OCI-LY7 (cell line): ENCODE measurements around the gene PTHLH. TPM values are rescaled to one million over a fixed set of nuclear protein-coding genes. Genes with fewer than 3 reads are reported as not detected.

ENCODE experiments used
- BruUV-seq: library from RNA; stranded (reverse); fragments of 400-500 nt; replicated peaks from 2 replicates; lab custom pipeline; 2021; lab: Mats Ljungman, UMichigan
- CTCF ChIA-PET: fragments of 300-600 bp; sonication (Branson Sonifier 250); formaldehyde crosslinking; loops from one replicate; lab custom pipeline; 2022; ENCODE audit warnings: antibody characterized with exemption; ENCODE audit not compliant: unreplicated experiment; lab: Charles Lee
- POLR2A ChIA-PET: fragments of 300-600 bp; sonication (Branson Sonifier 250); formaldehyde crosslinking; loops from one replicate; lab custom pipeline; 2022; ENCODE audit warnings: antibody characterized with exemption; lab: Charles Lee
- DNase-seq: peaks from one replicate; pipeline ENCODE4 v3.0.0-alpha.2; 2015; ENCODE audit warnings: low spot score
- H2AFZ ChIP-seq: fragments of 200-600 bp; sonication (generic), shearing (Covaris generic); 2 replicates; pipeline ENCODE4 v1.6.1; 2014; ENCODE audit warnings: mild to moderate bottlenecking, antibody characterized with exemption, low read length, moderate library complexity
- H3K27ac ChIP-seq: fragments of 200-600 bp; sonication (generic); 2 replicates; pipeline ENCODE4 v1.5.1; 2014; ENCODE audit warnings: mixed run types, low read depth, mild to moderate bottlenecking, moderate library complexity, low read length, inconsistent platforms; ENCODE audit not compliant: poor library complexity, severe bottlenecking
- H3K36me3 ChIP-seq: fragments of 200-600 bp; sonication (generic); 2 replicates; pipeline ENCODE4 v1.6.1; 2014; ENCODE audit warnings: mild to moderate bottlenecking, antibody characterized with exemption, low read length, moderate library complexity, mixed read lengths; ENCODE audit not compliant: insufficient read depth
- H3K4me1 ChIP-seq: fragments of 200-600 bp; sonication (generic); 2 replicates; pipeline ENCODE4 v1.5.1; 2014; ENCODE audit warnings: mild to moderate bottlenecking, low read length; ENCODE audit not compliant: insufficient read depth, poor library complexity, severe bottlenecking
- H3K4me2 ChIP-seq: fragments of 200-600 bp; sonication (generic); 2 replicates; pipeline ENCODE4 v1.6.1; 2014; ENCODE audit warnings: mild to moderate bottlenecking, low read length
- H3K4me3 ChIP-seq: fragments of 200-600 bp; sonication (generic); 2 replicates; pipeline ENCODE4 v1.5.1; 2014; ENCODE audit warnings: mild to moderate bottlenecking, low read depth, low read length; ENCODE audit not compliant: poor library complexity, severe bottlenecking
- H3K79me2 ChIP-seq: fragments of 200-600 bp; sonication (generic); 2 replicates; pipeline ENCODE4 v1.6.1; 2016; ENCODE audit warnings: low read depth, mild to moderate bottlenecking, low read length, moderate library complexity, mixed read lengths; ENCODE audit not compliant: insufficient read depth
- H3K9me2 ChIP-seq: fragments of 200-600 bp; sonication (generic); 2 replicates; pipeline ENCODE4 v1.6.1; 2016; ENCODE audit warnings: mild to moderate bottlenecking, low read length, mixed read lengths; ENCODE audit not compliant: insufficient read depth
- H3K9me3 ChIP-seq: fragments of 200-600 bp; sonication (generic); 2 replicates; pipeline ENCODE4 v1.6.1; 2014; ENCODE audit warnings: mild to moderate bottlenecking, mixed run types, low read length, mixed read lengths
- H4K20me1 ChIP-seq: fragments of 200-600 bp; sonication (generic); 2 replicates; pipeline ENCODE4 v1.6.1; 2014; ENCODE audit warnings: mild to moderate bottlenecking, antibody characterized with exemption, low read length, moderate library complexity, mixed read lengths; ENCODE audit not compliant: insufficient read depth
- CTCF ChIP-seq: fragments of 200-600 bp; sonication (generic); conservative IDR thresholded peaks from 2 replicates; pipeline ENCODE4 v1.5.1; 2014; ENCODE audit warnings: mild to moderate bottlenecking, antibody characterized with exemption, low read length, moderate library complexity, mixed read lengths
- EZH2phosphoT487 ChIP-seq: fragments of 200-600 bp; sonication (generic); IDR thresholded peaks from 2 replicates; pipeline ENCODE4 v1.6.1; 2018; ENCODE audit warnings: low read depth, borderline replicate concordance, mild to moderate bottlenecking, mixed run types, antibody characterized with exemption, low read length, moderate library complexity, mixed read lengths
- intact Hi-C: fragments of 100-400 bp; cut with micrococcal nuclease; formaldehyde crosslinking; loops from one replicate; pipeline ENCODE4 v1.10.0; 2022; ENCODE audit not compliant: unreplicated experiment
- total RNA-seq, 2 experiments: library from RNA; depleted of rRNA in 1 of 2; stranded (reverse); fragments of >200 nt in 1 of 2; shearing (Covaris generic) in 1 of 2; gene quantifications; 2 replicates each; pipeline ENCODE4 v1.2.3, GENCODE V29; 2014 to 2022

PTHLH gene
- total RNA-seq, 2 experiments from 2014 or later, result not detected

GRCh38 chr12:27965411-27965810 is 7.1 kb downstream of the PTHLH start:
- ChIA-PET POLR2A (no interaction called here), CTCF (no interaction called here)
- no TSS peak for BruUV-seq
- intact Hi-C loops, result no loop called here
- Histone ChIP-seq H3K9me3 (no peaks in the 10 kb centered on the region), H3K4me3 (no peak overlapping the region), H3K36me3 (no peaks in the 10 kb centered on the region), H3K9me2 (no peaks in the 10 kb centered on the region), H4K20me1 (no peaks in the 10 kb centered on the region), H3K4me1 (no peaks in the 10 kb centered on the region), H3K27ac (no peak overlapping the region), H2AFZ (no peak overlapping the region), H3K79me2 (no peaks in the 10 kb centered on the region), H3K4me2 (no peak overlapping the region)
- TF ChIP-seq EZH2phosphoT487, result no peak
- TF ChIP-seq CTCF, result no peak
- DNase-seq, result no peak

GRCh38 chr12:27964123-27964522 is 8.4 kb downstream of the PTHLH start:
- Histone ChIP-seq H3K4me3 (no peak overlapping the region), H3K36me3 (no peaks in the 10 kb centered on the region), H2AFZ (no peak overlapping the region), H3K9me2 (no peaks in the 10 kb centered on the region), H3K4me2 (no peak overlapping the region), H4K20me1 (no peaks in the 10 kb centered on the region), H3K9me3 (no peaks in the 10 kb centered on the region), H3K4me1 (no peaks in the 10 kb centered on the region), H3K79me2 (no peaks in the 10 kb centered on the region), H3K27ac (no peak overlapping the region)
- intact Hi-C loops, result no loop called here
- no TSS peak for BruUV-seq
- DNase-seq, result no peak
- CTCF ChIA-PET, result no interaction called here
- POLR2A ChIA-PET, result interaction anchor here (0.6 to 1.1 kb wide), 4 partner anchors 15 to 837 kb away, joined by 3 to 4 read pairs (median 3); no protein-coding TSS in a partner anchor
- TF ChIP-seq EZH2phosphoT487 (no peak), CTCF (no peak)

- Histone ChIP-seq H3K27ac (no peak overlapping the region), H3K9me3 (no peaks in the 10 kb centered on the region), H2AFZ (no peak overlapping the region), H3K4me1 (no peaks in the 10 kb centered on the region), H4K20me1 (no peaks in the 10 kb centered on the region), H3K4me3 (no peak overlapping the region), H3K79me2 (no peaks in the 10 kb centered on the region), H3K9me2 (no peaks in the 10 kb centered on the region), H3K4me2 (no peak overlapping the region), H3K36me3 (no peaks in the 10 kb centered on the region)
- intact Hi-C loops, result no loop called here
- no peak for DNase-seq
- TF ChIP-seq CTCF (no peak), EZH2phosphoT487 (no peak)
- ChIA-PET POLR2A (interaction anchor here (0.7 kb wide), 1 partner anchor 525 kb away, joined by 3 read pairs; no protein-coding TSS in a partner anchor), CTCF (no interaction called here)
- no TSS peak for BruUV-seq
Measured at GRCh38 chr12:27960821-27961220, 11.7 kb downstream of the PTHLH start.
